Measurements from ENCODE around the gene BACE1. TPM values are rescaled to one million over a fixed set of nuclear protein-coding genes. Genes with fewer than 3 reads are reported as not detected.

BACE1 gene
- total RNA-seq, 1 experiment from 2014 or later: 10.2 TPM

GRCh38 chr11:117314840-117315239 lies 1.2 kb downstream of the BACE1 start:
- H3K36me3 Mint-ChIP-seq (ENCODE audit: insufficient read depth in 1 of 3, low read depth in 3 of 3): no peaks in the 10 kb centered on the region
- Histone ChIP-seq H3K4me1 (ENCODE audit: insufficient read depth, low read length) (no peaks in the 10 kb centered on the region), H3K79me1 (ENCODE audit: insufficient read depth, low read depth, low read length, poor library complexity, severe bottlenecking) (no peaks in the 10 kb centered on the region), H4K20me1 (ENCODE audit: control insufficient read depth, insufficient read depth, insufficient read length) (no peaks in the 10 kb centered on the region), H3K56ac (ENCODE audit: insufficient read length, low read depth, low read length) (no peak overlapping the region), H4K8ac (replicated peaks; ENCODE audit: insufficient read length, low read depth, low read length) (no peak overlapping the region), H3K23ac (ENCODE audit: insufficient read length, low read depth, low read length) (no peak overlapping the region), H2BK15ac (ENCODE audit: low read depth, low read length) (no peak overlapping the region), H3K4ac (ENCODE audit: low read depth, low read length) (no peak overlapping the region), H4K5ac (ENCODE audit: insufficient read length, low read depth, low read length) (no peak overlapping the region), H2BK12ac (ENCODE audit: insufficient read length, low read depth, low read length) (no peak overlapping the region), H3K4me2 (ENCODE audit: insufficient read depth, insufficient read length, low read length) (peak overlapping the region; percentile 36), H3T11ph (ENCODE audit: low read length) (no peak overlapping the region), H2BK20ac (ENCODE audit: low read depth, low read length, poor library complexity, severe bottlenecking) (no peak overlapping the region), H3K27ac (ENCODE audit: insufficient read length, low read depth, low read length) (no peak overlapping the region), H3K23me2 (ENCODE audit: insufficient read length, low read depth, low read length, poor library complexity, severe bottlenecking) (peaks cover 10% of the 10 kb centered on the region), H3K18ac (ENCODE audit: insufficient read length, low read depth, low read length) (no peak overlapping the region), H3K79me2 (ENCODE audit: insufficient read depth, low read length) (no peaks in the 10 kb centered on the region), H4K91ac (ENCODE audit: insufficient read length, low read depth, low read length) (no peak overlapping the region), H2AK5ac (ENCODE audit: insufficient read length, low read length) (no peak overlapping the region), H2BK5ac (ENCODE audit: insufficient read length, low read length) (no peak overlapping the region), H3K27me3 (ENCODE audit: insufficient read depth, low read length) (no peaks in the 10 kb centered on the region), H3K14ac (ENCODE audit: insufficient read depth, low read length) (no peak overlapping the region), H2AFZ (ENCODE audit: low read length) (no peak overlapping the region), H3K9me3 (ENCODE audit: control insufficient read depth, low read depth, low read length) (no peaks in the 10 kb centered on the region), H3K9ac (ENCODE audit: extremely low read depth, insufficient read length, low read length) (no peak overlapping the region), H2BK120ac (ENCODE audit: low read depth, low read length, poor library complexity, severe bottlenecking) (no peak overlapping the region)
- H3K27me3 Mint-ChIP-seq (ENCODE audit: low read depth): peaks cover 7% of the 10 kb centered on the region
- H3K9me3 Mint-ChIP-seq: no peaks in the 10 kb centered on the region
- H3K4me3 Mint-ChIP-seq: peak overlapping the region; percentile 65 to 79
- WGBS (ENCODE audit: extremely low coverage, insufficient read length, low lambda C conversion rate): no CpG with 5 or more reads among the region's 10 CpGs
- DNase-seq: no peak
- H3K4me1 Mint-ChIP-seq: peaks cover 13 to 15% of the 10 kb centered on the region in 2 experiments
- no peak overlapping the region for H3K27ac Mint-ChIP-seq
- TF ChIP-seq CTCF (conservative IDR thresholded peaks at IDR 0.05): no peak
